ENCODE results near the gene FAM72D.
"Not testable (repeated sequence)": the region's sequence is repeated elsewhere in the genome, so short reads cannot be mapped to it uniquely, and the experiment has no call there.

Gene FAM72D

GRCh38 chr1:145155873-145156272 lies 60.1 kb downstream of the FAM72D start:
- not testable (repeated sequence) for DNase-seq

- DNase-seq, result peak; percentile 55 to 65 (median 63)
Observed at GRCh38 chr1:145156891-145157610, 61.3 kb downstream of the FAM72D start.

- DNase-seq, result not testable (repeated sequence)
Observed at GRCh38 chr1:145157715-145158114, 61.9 kb downstream of the FAM72D start.

DNA sequence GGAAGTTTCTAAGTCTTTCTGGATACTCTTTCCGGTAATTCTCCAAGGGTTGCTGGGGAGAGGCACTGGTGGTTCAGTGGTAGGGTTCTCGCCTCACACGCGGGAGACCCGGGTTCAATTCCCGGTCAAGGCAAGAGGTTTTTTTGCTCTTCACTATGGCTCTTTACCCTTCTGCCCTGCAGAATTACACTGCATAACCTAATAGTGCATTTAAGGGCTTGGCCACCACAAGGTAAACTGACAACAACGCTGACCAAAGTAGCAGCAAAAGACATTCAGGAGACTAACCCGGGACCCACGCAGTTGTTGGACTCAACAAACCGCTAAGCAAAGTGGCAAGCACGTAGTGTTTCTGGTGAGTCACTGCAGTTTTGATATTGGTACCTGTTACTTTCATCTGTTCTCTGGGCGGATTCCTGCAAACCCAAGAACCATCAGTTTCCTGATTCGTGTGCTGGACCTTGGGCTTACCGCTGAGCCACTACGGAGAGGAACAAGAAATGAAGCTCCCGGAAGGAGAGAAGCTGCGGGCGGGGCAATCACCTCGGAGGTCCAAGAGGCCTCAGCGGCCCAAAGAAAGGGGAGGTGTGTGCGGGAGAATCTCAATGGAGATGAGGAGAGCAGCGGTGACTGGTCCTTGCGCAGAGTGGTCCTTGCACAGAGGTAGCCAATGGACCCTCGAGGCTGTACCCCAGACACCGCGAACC lies 65.4 kb downstream of the FAM72D start:
- DNase-seq, result not testable (repeated sequence)
